GM12878 (cell line): ENCODE measurements around the gene RIC3. TPM values are rescaled to one million over a fixed set of nuclear protein-coding genes. Genes with fewer than 3 reads are reported as not detected.

Experiments used
- ATAC-seq: fragments of 200-7000 bp; cut with Tn5 transposase; 3 replicates; pipeline ENCODE4 v1.9.1; 2020; ENCODE audit warnings: mild to moderate bottlenecking, moderate library complexity
- BruUV-seq: library from RNA; stranded (reverse); fragments of 400-500 nt; replicated peaks from 2 replicates; lab custom pipeline; 2021; lab: Mats Ljungman, UMichigan
- CTCF ChIA-PET: fragments of 300-600 bp; sonication (Branson Sonifier 250); formaldehyde crosslinking; extraction: SDS; loops from one replicate; lab custom pipeline; 2021; ENCODE audit warnings: inconsistent platforms; lab: Yijun Ruan, JAX
- POLR2A ChIA-PET: fragments of 350-600 bp; formaldehyde crosslinking; extraction: SDS; loops from one replicate; lab custom pipeline; 2021; ENCODE audit warnings: inconsistent platforms; lab: Charles Lee
- RAD21 ChIA-PET: fragments of 300-600 bp; sonication (Branson Sonifier 250); formaldehyde crosslinking; loops from one replicate; lab custom pipeline; 2023; ENCODE audit warnings: antibody characterized with exemption; ENCODE audit not compliant: unreplicated experiment; lab: Charles Lee
- SMC1A ChIA-PET: fragments of 300-600 bp; sonication (Branson Sonifier 250); formaldehyde crosslinking; loops from one replicate; lab custom pipeline; 2023; ENCODE audit not compliant: unreplicated experiment, uncharacterized antibody; lab: Charles Lee
- DNase-seq: peaks from one replicate; pipeline ENCODE4 v3.0.0-alpha.2; 2011; ENCODE audit warnings: low read depth, low spot score
- FAIRE-seq: peaks from 3 replicates; lab custom pipeline; 2011; peaks lifted over from hg19 to GRCh38; lab: Jason Lieb, UNC
- H2AFZ ChIP-seq: 2 replicates; pipeline ENCODE4 v1.6.0; 2011; ENCODE audit warnings: low read depth, low read length, control low read depth; ENCODE audit not compliant: control insufficient read depth
- H3K27ac ChIP-seq: 2 replicates; pipeline ENCODE4 v1.5.1; 2011; ENCODE audit warnings: control low read depth; ENCODE audit not compliant: control insufficient read depth, insufficient read depth
- H3K27me3 ChIP-seq, 2 experiments: replicated peaks in 1 of 2; 2 replicates each; pipeline versions ENCODE4 v1.6.0 to v1.6.1; 2011; ENCODE audit warnings: low read length in 1 of 2; ENCODE audit not compliant: control insufficient read depth in 2 of 2, insufficient read depth in 2 of 2
- H3K36me3 ChIP-seq, 2 experiments: 2 replicates each; pipeline ENCODE4 v1.5.1; 2011; ENCODE audit warnings: low read length in 1 of 2; ENCODE audit not compliant: control insufficient read depth in 2 of 2, insufficient read depth in 2 of 2
- H3K4me1 ChIP-seq: 2 replicates; pipeline ENCODE4 v1.6.1; 2011; ENCODE audit warnings: mild to moderate bottlenecking, low read length, moderate library complexity, mixed read lengths; ENCODE audit not compliant: control insufficient read depth, insufficient read depth
- H3K4me2 ChIP-seq: 2 replicates; pipeline ENCODE4 v1.6.0; 2011; ENCODE audit warnings: control low read depth; ENCODE audit not compliant: control insufficient read depth, insufficient read depth
- H3K4me3 ChIP-seq: fragments of 200-600 bp; sonication (generic); 2 replicates; pipeline ENCODE4 v1.5.1; 2016
- H3K79me2 ChIP-seq: 2 replicates; pipeline ENCODE4 v1.6.0; 2011; ENCODE audit warnings: low read length; ENCODE audit not compliant: control insufficient read depth, insufficient read depth
- H3K9ac ChIP-seq: 2 replicates; pipeline ENCODE4 v1.8.0; 2011; ENCODE audit warnings: low read length, control low read depth, mixed read lengths; ENCODE audit not compliant: control insufficient read depth, insufficient read depth
- H3K9me3 ChIP-seq: replicated peaks from 3 replicates; pipeline ENCODE4 v1.5.1; 2011; ENCODE audit warnings: mild to moderate bottlenecking, low read length; ENCODE audit not compliant: control insufficient read depth, insufficient read depth
- H4K20me1 ChIP-seq: 2 replicates; pipeline ENCODE4 v1.6.0; 2011; ENCODE audit not compliant: control insufficient read depth, insufficient read depth
- BACH1 ChIP-seq: fragments of 450-650 bp; IDR thresholded peaks from 2 replicates; pipeline ENCODE4 v1.6.1; 2017; ENCODE audit warnings: mild to moderate bottlenecking, borderline replicate concordance
- BRCA1 ChIP-seq: IDR thresholded peaks from 2 replicates; pipeline ENCODE4 v1.6.1; 2011; ENCODE audit warnings: low read depth, low read length, improper control_type of control experiment
- LARP7 ChIP-seq: fragments of 450-650 bp; IDR thresholded peaks from 2 replicates; pipeline ENCODE4 v1.6.1; 2017; ENCODE audit warnings: mild to moderate bottlenecking
- MEF2A ChIP-seq: IDR thresholded peaks from 2 replicates; pipeline ENCODE4 v1.6.1; 2011; ENCODE audit warnings: low read depth, mild to moderate bottlenecking, low read length, moderate library complexity; ENCODE audit not compliant: insufficient read depth
- POLR2AphosphoS5 ChIP-seq: IDR thresholded peaks from 2 replicates; pipeline ENCODE4 v1.6.1; 2011; ENCODE audit warnings: mild to moderate bottlenecking, low read length, inconsistent platforms
- POU2F2 ChIP-seq: IDR thresholded peaks from 3 replicates; pipeline ENCODE4 v1.6.1; 2011; ENCODE audit warnings: low read depth, mild to moderate bottlenecking, low read length, borderline replicate concordance
- RB1 ChIP-seq: fragments of 450-650 bp; formaldehyde crosslinking; IDR thresholded peaks from 2 replicates; pipeline ENCODE4 v1.6.1; 2017; ENCODE audit warnings: mild to moderate bottlenecking, borderline replicate concordance
- SP1 ChIP-seq: IDR thresholded peaks from one replicate; pipeline ENCODE4 v1.6.1; 2011; ENCODE audit warnings: low read depth, low read length
- SUPT20H ChIP-seq: IDR thresholded peaks from 2 replicates; pipeline ENCODE4 v1.6.1; 2011; ENCODE audit warnings: low read depth, mild to moderate bottlenecking, low read length, moderate library complexity, borderline replicate concordance; ENCODE audit not compliant: control insufficient read depth
- TCF7 ChIP-seq: IDR thresholded peaks from 2 replicates; pipeline ENCODE4 v1.6.1; 2014; ENCODE audit warnings: antibody characterized with exemption, borderline replicate concordance
- WGBS: methylation state at CpG from one replicate; pipeline ENCODE4 v1.1.6; 2016; ENCODE audit warnings: low lambda C conversion rate; ENCODE audit not compliant: insufficient replicate concordance, insufficient coverage; ENCODE audit errors: missing lambda C conversion rate; 5-methylcytosine and 5-hydroxymethylcytosine counted together
- in situ Hi-C: fragments of 300-500 bp; cut with MboI; formaldehyde crosslinking; loops from 9 replicates; pipeline ENCODE4 v1.14.3; 2018; ENCODE audit warnings: mixed read lengths
- intact Hi-C: fragments of 100-400 bp; cut with micrococcal nuclease; formaldehyde crosslinking; loops from one replicate; pipeline ENCODE4 v1.14.2; 2022; ENCODE audit not compliant: unreplicated experiment
- polyA plus RNA-seq, 11 experiments: library from polyadenylated mRNA; depleted of rRNA in 4 of 11; unstranded in 6 of 11; stranded (reverse) in 5 of 11; fragments of >200 nt; fragmentation: Nextera tagmentation in 4 of 11; fragmentation: Illumina TruSeq in 1 of 11; extraction: Ambion mirVana in 4 of 11; extraction: Trizol in 1 of 11; gene quantifications; 1 replicate in 1 of 11; 2 replicates in 10 of 11; pipeline versions ENCODE4 v1.2.1 to v1.2.3, GENCODE V29; 2011 to 2016; ENCODE audit warnings: inconsistent platforms in 2 of 11, missing spikeins in 2 of 11, low read depth in 1 of 11
- total RNA-seq, 4 experiments: library from RNA; depleted of rRNA in 3 of 4; stranded (reverse); fragments of >200 nt in 3 of 4; fragmentation: Illumina TruSeq in 1 of 4; extraction: Trizol in 1 of 4; gene quantifications; 2 replicates each; pipeline versions ENCODE4 v1.2.1 to v1.2.3, GENCODE V29; 2013 to 2021
- TF ChIP-seq, protein P1 (sequence below): IDR thresholded peaks from 2 replicates; pipeline ENCODE4 v1.6.1; 2011; ENCODE audit warnings: borderline replicate concordance, low read depth, mild to moderate bottlenecking, moderate library complexity, mixed read lengths, low read length; ENCODE audit not compliant: insufficient read depth; ENCODE audit errors: extremely low read length
- TF ChIP-seq, protein P2 (sequence below): IDR thresholded peaks from 2 replicates; pipeline ENCODE4 v1.6.1; 2012; ENCODE audit warnings: low read length, inconsistent platforms
- TF ChIP-seq, protein P3 (sequence below), 3 experiments: IDR thresholded peaks in 2 of 3; conservative IDR thresholded peaks in 1 of 3; 2 replicates each; pipeline ENCODE4 v1.5.1; 2011; ENCODE audit warnings: low read depth in 3 of 3, low read length in 3 of 3, mild to moderate bottlenecking in 3 of 3, control low read depth in 2 of 3, moderate library complexity in 2 of 3, inconsistent platforms in 1 of 3, mixed read lengths in 1 of 3; ENCODE audit not compliant: control insufficient read depth in 2 of 3, insufficient read depth in 1 of 3; ENCODE audit errors: extremely low read depth in 1 of 3
- TF ChIP-seq, protein P4 (sequence below): fragments of 450-650 bp; formaldehyde crosslinking; IDR thresholded peaks from 2 replicates; pipeline ENCODE4 v1.4.0; 2020; ENCODE audit warnings: mild to moderate bottlenecking, moderate library complexity

Gene RIC3
- total and polyA plus RNA-seq, 10 of the 15 experiments (the other 5 are each of a cell fraction or from before 2014, with no cell fraction given) = 0.90 to 8.9 (median 2.2) TPM

DNA sequence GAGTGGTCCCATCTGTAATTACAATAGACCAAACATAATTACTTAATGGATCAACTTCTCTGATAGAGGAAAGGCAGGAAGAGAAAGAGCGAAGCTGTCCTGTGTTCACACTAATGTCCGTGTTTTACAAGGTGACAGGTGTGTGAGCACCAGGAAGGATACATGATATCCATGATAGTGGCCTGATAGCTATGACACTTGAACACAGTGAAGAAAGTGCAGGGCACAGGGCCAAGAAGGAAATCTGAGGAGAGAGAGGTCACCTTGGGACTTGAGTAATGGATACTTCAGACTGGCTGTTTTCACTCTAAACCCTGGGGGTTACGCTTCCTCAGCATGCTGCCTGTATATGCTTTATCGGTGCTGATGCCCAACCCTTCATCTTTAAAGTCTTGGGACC lies 58.4 kb downstream of the RIC3 start:
- RAD21 ChIA-PET = interaction anchor here (1.9 kb wide), 1 partner anchor 11 kb away, joined by 5 read pairs; no protein-coding TSS in a partner anchor
- POLR2A ChIA-PET = no interaction called here
- Histone ChIP-seq H3K79me2 (no peaks in the 10 kb centered on the region), H3K9ac (no peak overlapping the region), H3K36me3 (peaks cover 0 to 5% of the 10 kb centered on the region in 2 experiments; a peak in 2 of 4 replicates), H3K4me2 (no peak overlapping the region), H3K4me3 (no peak overlapping the region), H3K27ac (no peak overlapping the region), H3K27me3 (no peaks in the 10 kb centered on the region), H3K9me3 (no peaks in the 10 kb centered on the region; the same call in 2 of the 3 replicates), H3K4me1 (no peaks in the 10 kb centered on the region), H4K20me1 (no peaks in the 10 kb centered on the region), H2AFZ (no peak overlapping the region)
- ATAC-seq (no peak), DNase-seq (no peak), FAIRE-seq (no peak)
- SMC1A ChIA-PET = interaction anchor here (0.9 kb wide), 1 partner anchor 77 kb away, joined by 3 read pairs; no protein-coding TSS in a partner anchor
- BruUV-seq = no TSS peak
- TF ChIP-seq BACH1 (no peak), TCF7 (no peak), LARP7 (no peak), SUPT20H (no peak), POLR2AphosphoS5 (no peak), BRCA1 (no peak), SP1 (no peak), POU2F2 (no peak), MEF2A (no peak), RB1 (no peak)
- TF ChIP-seq, protein P1, sequence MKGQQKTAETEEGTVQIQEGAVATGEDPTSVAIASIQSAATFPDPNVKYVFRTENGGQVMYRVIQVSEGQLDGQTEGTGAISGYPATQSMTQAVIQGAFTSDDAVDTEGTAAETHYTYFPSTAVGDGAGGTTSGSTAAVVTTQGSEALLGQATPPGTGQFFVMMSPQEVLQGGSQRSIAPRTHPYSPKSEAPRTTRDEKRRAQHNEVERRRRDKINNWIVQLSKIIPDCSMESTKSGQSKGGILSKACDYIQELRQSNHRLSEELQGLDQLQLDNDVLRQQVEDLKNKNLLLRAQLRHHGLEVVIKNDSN = no peak
- TF ChIP-seq, protein P2, sequence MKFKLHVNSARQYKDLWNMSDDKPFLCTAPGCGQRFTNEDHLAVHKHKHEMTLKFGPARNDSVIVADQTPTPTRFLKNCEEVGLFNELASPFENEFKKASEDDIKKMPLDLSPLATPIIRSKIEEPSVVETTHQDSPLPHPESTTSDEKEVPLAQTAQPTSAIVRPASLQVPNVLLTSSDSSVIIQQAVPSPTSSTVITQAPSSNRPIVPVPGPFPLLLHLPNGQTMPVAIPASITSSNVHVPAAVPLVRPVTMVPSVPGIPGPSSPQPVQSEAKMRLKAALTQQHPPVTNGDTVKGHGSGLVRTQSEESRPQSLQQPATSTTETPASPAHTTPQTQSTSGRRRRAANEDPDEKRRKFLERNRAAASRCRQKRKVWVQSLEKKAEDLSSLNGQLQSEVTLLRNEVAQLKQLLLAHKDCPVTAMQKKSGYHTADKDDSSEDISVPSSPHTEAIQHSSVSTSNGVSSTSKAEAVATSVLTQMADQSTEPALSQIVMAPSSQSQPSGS = no peak
- TF ChIP-seq, protein P3, sequence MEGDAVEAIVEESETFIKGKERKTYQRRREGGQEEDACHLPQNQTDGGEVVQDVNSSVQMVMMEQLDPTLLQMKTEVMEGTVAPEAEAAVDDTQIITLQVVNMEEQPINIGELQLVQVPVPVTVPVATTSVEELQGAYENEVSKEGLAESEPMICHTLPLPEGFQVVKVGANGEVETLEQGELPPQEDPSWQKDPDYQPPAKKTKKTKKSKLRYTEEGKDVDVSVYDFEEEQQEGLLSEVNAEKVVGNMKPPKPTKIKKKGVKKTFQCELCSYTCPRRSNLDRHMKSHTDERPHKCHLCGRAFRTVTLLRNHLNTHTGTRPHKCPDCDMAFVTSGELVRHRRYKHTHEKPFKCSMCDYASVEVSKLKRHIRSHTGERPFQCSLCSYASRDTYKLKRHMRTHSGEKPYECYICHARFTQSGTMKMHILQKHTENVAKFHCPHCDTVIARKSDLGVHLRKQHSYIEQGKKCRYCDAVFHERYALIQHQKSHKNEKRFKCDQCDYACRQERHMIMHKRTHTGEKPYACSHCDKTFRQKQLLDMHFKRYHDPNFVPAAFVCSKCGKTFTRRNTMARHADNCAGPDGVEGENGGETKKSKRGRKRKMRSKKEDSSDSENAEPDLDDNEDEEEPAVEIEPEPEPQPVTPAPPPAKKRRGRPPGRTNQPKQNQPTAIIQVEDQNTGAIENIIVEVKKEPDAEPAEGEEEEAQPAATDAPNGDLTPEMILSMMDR (IDR thresholded peaks at IDR 0.05 in 2 of 3, conservative IDR thresholded peaks at IDR 0.05 in 1 of 3; ENCODE audit: control insufficient read depth in 2 of 3, extremely low read depth in 1 of 3, insufficient read depth in 1 of 3, low read depth in 3 of 3, low read length in 3 of 3) = no peak
- TF ChIP-seq, protein P4, sequence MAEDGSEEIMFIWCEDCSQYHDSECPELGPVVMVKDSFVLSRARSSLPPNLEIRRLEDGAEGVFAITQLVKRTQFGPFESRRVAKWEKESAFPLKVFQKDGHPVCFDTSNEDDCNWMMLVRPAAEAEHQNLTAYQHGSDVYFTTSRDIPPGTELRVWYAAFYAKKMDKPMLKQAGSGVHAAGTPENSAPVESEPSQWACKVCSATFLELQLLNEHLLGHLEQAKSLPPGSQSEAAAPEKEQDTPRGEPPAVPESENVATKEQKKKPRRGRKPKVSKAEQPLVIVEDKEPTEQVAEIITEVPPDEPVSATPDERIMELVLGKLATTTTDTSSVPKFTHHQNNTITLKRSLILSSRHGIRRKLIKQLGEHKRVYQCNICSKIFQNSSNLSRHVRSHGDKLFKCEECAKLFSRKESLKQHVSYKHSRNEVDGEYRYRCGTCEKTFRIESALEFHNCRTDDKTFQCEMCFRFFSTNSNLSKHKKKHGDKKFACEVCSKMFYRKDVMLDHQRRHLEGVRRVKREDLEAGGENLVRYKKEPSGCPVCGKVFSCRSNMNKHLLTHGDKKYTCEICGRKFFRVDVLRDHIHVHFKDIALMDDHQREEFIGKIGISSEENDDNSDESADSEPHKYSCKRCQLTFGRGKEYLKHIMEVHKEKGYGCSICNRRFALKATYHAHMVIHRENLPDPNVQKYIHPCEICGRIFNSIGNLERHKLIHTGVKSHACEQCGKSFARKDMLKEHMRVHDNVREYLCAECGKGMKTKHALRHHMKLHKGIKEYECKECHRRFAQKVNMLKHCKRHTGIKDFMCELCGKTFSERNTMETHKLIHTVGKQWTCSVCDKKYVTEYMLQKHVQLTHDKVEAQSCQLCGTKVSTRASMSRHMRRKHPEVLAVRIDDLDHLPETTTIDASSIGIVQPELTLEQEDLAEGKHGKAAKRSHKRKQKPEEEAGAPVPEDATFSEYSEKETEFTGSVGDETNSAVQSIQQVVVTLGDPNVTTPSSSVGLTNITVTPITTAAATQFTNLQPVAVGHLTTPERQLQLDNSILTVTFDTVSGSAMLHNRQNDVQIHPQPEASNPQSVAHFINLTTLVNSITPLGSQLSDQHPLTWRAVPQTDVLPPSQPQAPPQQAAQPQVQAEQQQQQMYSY = no peak
- CTCF ChIA-PET = interaction anchor here (1.0 to 5.4 kb wide), 2 partner anchors 11 to 77 kb away, joined by 5 to 44 read pairs; no protein-coding TSS in a partner anchor
- intact Hi-C loops = no loop called here
- 18% methylated on average over 4 of the region's 4 CpGs for WGBS
- in situ Hi-C loops = no loop called here
